ENCODE data around the gene HERC4. TPM values are rescaled to one million over a fixed set of nuclear protein-coding genes. Genes with fewer than 3 reads are reported as not detected.

HERC4 gene
- total and polyA plus RNA-seq, 2 donors (not counting 3 experiments of a cell fraction or from before 2014, with no cell fraction given): 10.6 to 73.7 TPM

DNA sequence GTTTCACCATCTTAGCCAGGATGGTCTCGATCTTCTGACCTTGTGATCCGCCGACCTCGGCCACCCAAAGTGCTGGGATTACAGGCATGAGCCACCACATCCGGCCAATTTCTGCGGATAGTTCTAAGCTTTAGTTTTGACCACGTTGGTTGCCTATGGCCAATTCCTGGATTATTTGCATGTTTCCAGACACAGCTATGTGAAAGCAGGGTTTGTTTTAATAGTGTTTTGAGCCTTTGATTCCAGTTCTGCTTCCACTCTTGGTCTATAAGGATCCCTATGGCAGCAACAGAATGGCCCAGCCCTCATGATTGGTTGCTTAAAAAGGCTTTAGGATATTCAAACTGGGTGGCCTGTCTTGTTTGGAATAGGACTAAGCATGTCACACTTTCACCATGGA lies 171.5 kb downstream of the HERC4 start:
- H3K4me1 ChIP-seq (ENCODE audit: control insufficient read depth, extremely low read depth, insufficient read depth, low read length): no peaks in the 10 kb centered on the region
- H3K9ac ChIP-seq (replicated peaks; ENCODE audit: extremely low read depth, insufficient read depth, low read length): no peak overlapping the region
- H4K20me1 ChIP-seq (replicated peaks; ENCODE audit: control insufficient read depth, extremely low read depth, insufficient read depth, low read length): no peaks in the 10 kb centered on the region
- no peak overlapping the region for H3K27ac ChIP-seq (ENCODE audit: insufficient read depth, low read depth, low read length)
- BruUV-seq (replicated peaks): no TSS peak
- FAIRE-seq (no peak), DNase-seq (ENCODE audit: low read depth, low spot score) (no peak)
- no peaks in the 10 kb centered on the region for H3K27me3 ChIP-seq (ENCODE audit: control insufficient read depth in 2 of 2, insufficient read depth in 2 of 2, low read length in 2 of 2)
- dilution Hi-C loops (cut with MboI; ENCODE audit: extremely low pct_ligation_motif_present, low sequenced_read_pairs) (loop anchor here (25.0 kb wide), 1 partner anchor 134 kb away; no protein-coding TSS in a partner anchor), intact Hi-C loops (cut with micrococcal nuclease) (no loop called here)
- no peak overlapping the region for H3K4me3 ChIP-seq (replicated peaks in 1 of 3; ENCODE audit: insufficient read depth in 1 of 3, low read depth in 1 of 3, low read length in 3 of 3)
- no peaks in the 10 kb centered on the region for H3K9me3 ChIP-seq (replicated peaks; ENCODE audit: control insufficient read depth, insufficient read depth, low read length)
- ChIA-PET CTCF (interaction anchor here (0.6 to 0.9 kb wide), 3 partner anchors 8 to 309 kb away, joined by 3 to 6 read pairs (median 3); no protein-coding TSS in a partner anchor), POLR2A (no interaction called here)
- no peak overlapping the region for H2AFZ ChIP-seq (ENCODE audit: low read depth, low read length)
- peaks cover 0 to 15% of the 10 kb centered on the region in 2 experiments for H3K36me3 ChIP-seq (ENCODE audit: control insufficient read depth in 2 of 2, extremely low read depth in 1 of 2, insufficient read depth in 2 of 2, low read length in 2 of 2)
- TF ChIP-seq, protein P1, sequence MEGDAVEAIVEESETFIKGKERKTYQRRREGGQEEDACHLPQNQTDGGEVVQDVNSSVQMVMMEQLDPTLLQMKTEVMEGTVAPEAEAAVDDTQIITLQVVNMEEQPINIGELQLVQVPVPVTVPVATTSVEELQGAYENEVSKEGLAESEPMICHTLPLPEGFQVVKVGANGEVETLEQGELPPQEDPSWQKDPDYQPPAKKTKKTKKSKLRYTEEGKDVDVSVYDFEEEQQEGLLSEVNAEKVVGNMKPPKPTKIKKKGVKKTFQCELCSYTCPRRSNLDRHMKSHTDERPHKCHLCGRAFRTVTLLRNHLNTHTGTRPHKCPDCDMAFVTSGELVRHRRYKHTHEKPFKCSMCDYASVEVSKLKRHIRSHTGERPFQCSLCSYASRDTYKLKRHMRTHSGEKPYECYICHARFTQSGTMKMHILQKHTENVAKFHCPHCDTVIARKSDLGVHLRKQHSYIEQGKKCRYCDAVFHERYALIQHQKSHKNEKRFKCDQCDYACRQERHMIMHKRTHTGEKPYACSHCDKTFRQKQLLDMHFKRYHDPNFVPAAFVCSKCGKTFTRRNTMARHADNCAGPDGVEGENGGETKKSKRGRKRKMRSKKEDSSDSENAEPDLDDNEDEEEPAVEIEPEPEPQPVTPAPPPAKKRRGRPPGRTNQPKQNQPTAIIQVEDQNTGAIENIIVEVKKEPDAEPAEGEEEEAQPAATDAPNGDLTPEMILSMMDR (IDR thresholded peaks at IDR 0.05; ENCODE audit: extremely low read depth in 1 of 2, insufficient read depth in 1 of 2, low read depth in 1 of 2, low read length in 2 of 2): no peak
- TF ChIP-seq POLR2AphosphoS5 (IDR thresholded peaks at IDR 0.05; ENCODE audit: insufficient read depth, low read depth, low read length) (no peak), JUN (IDR thresholded peaks at IDR 0.05; ENCODE audit: borderline replicate concordance, insufficient read depth, insufficient read length, low read depth) (no peak), FOS (IDR thresholded peaks at IDR 0.05; ENCODE audit: borderline replicate concordance, insufficient read depth, low read length) (no peak), POLR2A (IDR thresholded peaks at IDR 0.05; ENCODE audit: low read depth, low read length) (no peak), EZH2 (IDR thresholded peaks at IDR 0.05; ENCODE audit: borderline replicate concordance, low read depth, low read length, severe bottlenecking) (no peak), MYC (IDR thresholded peaks at IDR 0.05; ENCODE audit: low read depth, low read length) (no peak), GATA2 (IDR thresholded peaks at IDR 0.05; ENCODE audit: insufficient read depth, insufficient read length, low read depth, low read length) (no peak)
- TF ChIP-seq, protein P2, sequence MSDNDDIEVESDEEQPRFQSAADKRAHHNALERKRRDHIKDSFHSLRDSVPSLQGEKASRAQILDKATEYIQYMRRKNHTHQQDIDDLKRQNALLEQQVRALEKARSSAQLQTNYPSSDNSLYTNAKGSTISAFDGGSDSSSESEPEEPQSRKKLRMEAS (IDR thresholded peaks at IDR 0.05; ENCODE audit: insufficient read depth, insufficient read length): no peak
- H3K4me2 ChIP-seq (ENCODE audit: insufficient read depth, low read length): no peak overlapping the region
- H3K9me1 ChIP-seq (replicated peaks; ENCODE audit: control insufficient read depth, extremely low read depth, insufficient read depth, low read length): no peaks in the 10 kb centered on the region
- H3K79me2 ChIP-seq (ENCODE audit: control insufficient read depth, insufficient read depth, low read length): peaks cover 15% of the 10 kb centered on the region

Measured in endothelial cell of umbilical vein (primary cell).